Measurements from ENCODE around the gene KPNA5.

The KPNA5 gene

DNA sequence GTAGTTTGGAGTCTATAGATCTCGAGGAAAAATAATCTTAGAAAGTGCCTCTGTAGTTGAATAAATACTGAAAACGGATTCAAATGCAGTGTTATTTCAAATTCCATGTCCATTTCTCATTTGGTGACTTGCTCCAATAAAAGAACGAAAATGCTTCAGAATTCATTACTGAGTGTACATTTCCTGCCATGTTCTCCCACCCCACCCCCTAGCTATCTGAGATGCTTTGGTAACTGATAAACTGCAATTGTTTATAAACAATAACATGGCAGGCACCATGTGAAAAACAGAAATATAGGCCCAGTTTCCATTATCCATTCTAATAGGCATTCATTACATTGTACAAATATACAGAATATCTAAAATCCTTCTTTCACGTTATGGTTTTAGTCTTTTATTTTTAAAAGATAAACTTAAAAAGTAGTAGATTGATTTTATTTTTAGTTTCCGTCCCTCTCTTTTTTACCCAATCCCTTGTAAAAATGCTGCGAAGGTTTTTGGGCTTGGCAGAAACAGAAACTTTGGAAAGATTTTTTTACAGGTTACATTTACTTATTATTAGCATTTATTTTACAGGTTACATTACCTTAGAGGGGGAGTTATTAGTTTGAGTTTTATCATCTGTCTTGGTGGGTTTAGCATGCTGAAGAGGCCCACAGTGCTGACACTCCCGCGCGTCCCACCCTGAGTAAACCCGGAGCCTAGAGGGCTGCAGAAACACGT lies 83.1 kb downstream of the KPNA5 start:
- 46% methylated on average over 7 of the region's 11 CpGs for WGBS
- Histone ChIP-seq H3K23ac (ENCODE audit: low read length in 2 of 2) (no peak overlapping the region), H3K4ac (ENCODE audit: low read depth in 1 of 2, low read length in 2 of 2) (no peak overlapping the region), H3K4me1 (ENCODE audit: control insufficient read depth, insufficient read depth, low read depth, low read length) (peaks cover 12% of the 10 kb centered on the region), H2BK5ac (ENCODE audit: low read depth, low read length, poor library complexity, severe bottlenecking) (no peak overlapping the region), H4K8ac (ENCODE audit: low read length) (peak overlapping the region; percentile 71), H3K14ac (ENCODE audit: low read length in 2 of 2) (no peak overlapping the region), H3K4me3 (ENCODE audit: insufficient read depth in 1 of 2, low read depth in 1 of 2, low read length in 2 of 2) (peak overlapping the region in 1 of 2 experiments; percentile 80), H3K36me3 (ENCODE audit: control insufficient read depth in 1 of 2, insufficient read depth in 2 of 2, low read depth in 1 of 2, low read length in 2 of 2) (no peaks in the 10 kb centered on the region), H2BK120ac (ENCODE audit: low read depth, low read length) (no peak overlapping the region), H3K27me3 (ENCODE audit: control insufficient read depth in 1 of 2, insufficient read depth in 1 of 2, low read length in 2 of 2) (peaks cover 13 to 17% of the 10 kb centered on the region in 2 experiments), H2AFZ (ENCODE audit: low read depth, low read length) (peak overlapping the region; percentile 81), H2BK12ac (ENCODE audit: low read length in 2 of 2) (no peak overlapping the region), H3K18ac (ENCODE audit: low read depth in 1 of 2, low read length in 2 of 2) (no peak overlapping the region), H4K91ac (ENCODE audit: low read length) (no peak overlapping the region), H3K9ac (ENCODE audit: low read length) (no peak overlapping the region), H2BK15ac (ENCODE audit: low read depth, poor library complexity, severe bottlenecking) (no peak overlapping the region), H3K79me1 (replicated peaks; ENCODE audit: low read length, poor library complexity, severe bottlenecking) (no peaks in the 10 kb centered on the region), H3K9me3 (ENCODE audit: control insufficient read depth, low read length) (no peaks in the 10 kb centered on the region), H3K27ac (ENCODE audit: low read length, poor library complexity, severe bottlenecking) (no peak overlapping the region), H3K4me2 (ENCODE audit: low read length, poor library complexity, severe bottlenecking) (peak overlapping the region; percentile 92), H2AK5ac (ENCODE audit: low read length, severe bottlenecking) (no peak overlapping the region)
- DNase-seq = no peak

DNA sequence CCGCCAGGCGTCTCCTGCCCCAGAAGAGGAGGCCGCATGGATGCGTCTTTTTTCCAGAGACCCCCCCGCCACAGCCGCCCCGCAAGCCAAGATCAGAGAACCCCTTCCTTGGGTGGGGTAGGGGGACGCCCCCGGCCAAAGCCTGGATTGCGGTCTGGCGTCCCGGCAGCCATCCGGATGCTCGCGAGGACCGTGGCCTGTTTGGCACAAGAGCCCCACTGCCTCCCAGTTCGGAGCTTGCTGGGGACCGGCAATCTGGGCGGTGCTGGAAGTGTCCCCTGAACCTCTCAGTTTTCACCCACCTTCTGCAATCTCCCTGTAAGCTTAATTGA lies 83.6 kb downstream of the KPNA5 start:
- Histone ChIP-seq H3K4me1 (ENCODE audit: control insufficient read depth, insufficient read depth, low read depth, low read length) (peaks cover 12% of the 10 kb centered on the region), H3K36me3 (ENCODE audit: control insufficient read depth in 1 of 2, insufficient read depth in 2 of 2, low read depth in 1 of 2, low read length in 2 of 2) (no peaks in the 10 kb centered on the region), H2BK120ac (ENCODE audit: low read depth, low read length) (no peak overlapping the region), H3K4me3 (ENCODE audit: insufficient read depth in 1 of 2, low read depth in 1 of 2, low read length in 2 of 2) (peak overlapping the region; percentile 62 to 80), H3K9me3 (ENCODE audit: control insufficient read depth, low read length) (no peaks in the 10 kb centered on the region), H2BK15ac (ENCODE audit: low read depth, poor library complexity, severe bottlenecking) (no peak overlapping the region), H4K8ac (ENCODE audit: low read length) (peak overlapping the region; percentile 71), H2BK12ac (ENCODE audit: low read length in 2 of 2) (no peak overlapping the region), H3K23ac (ENCODE audit: low read length in 2 of 2) (no peak overlapping the region), H3K18ac (ENCODE audit: low read depth in 1 of 2, low read length in 2 of 2) (no peak overlapping the region), H3K4ac (ENCODE audit: low read depth in 1 of 2, low read length in 2 of 2) (no peak overlapping the region), H3K14ac (ENCODE audit: low read length in 2 of 2) (peak overlapping the region in 1 of 2 experiments; percentile 35), H4K91ac (ENCODE audit: low read length) (no peak overlapping the region), H3K9ac (ENCODE audit: low read length) (peak overlapping the region; percentile 58), H3K79me1 (replicated peaks; ENCODE audit: low read length, poor library complexity, severe bottlenecking) (no peaks in the 10 kb centered on the region), H3K27me3 (ENCODE audit: control insufficient read depth in 1 of 2, insufficient read depth in 1 of 2, low read length in 2 of 2) (peaks cover 13 to 17% of the 10 kb centered on the region in 2 experiments), H2AK5ac (ENCODE audit: low read length, severe bottlenecking) (no peak overlapping the region), H2AFZ (ENCODE audit: low read depth, low read length) (peak overlapping the region; percentile 81), H2BK5ac (ENCODE audit: low read depth, low read length, poor library complexity, severe bottlenecking) (no peak overlapping the region), H3K27ac (ENCODE audit: low read length, poor library complexity, severe bottlenecking) (no peak overlapping the region), H3K4me2 (ENCODE audit: low read length, poor library complexity, severe bottlenecking) (peak overlapping the region; percentile 92)
- peak; percentile 10 for DNase-seq
- 9% methylated on average over 18 of the region's 19 CpGs for WGBS

DNA sequence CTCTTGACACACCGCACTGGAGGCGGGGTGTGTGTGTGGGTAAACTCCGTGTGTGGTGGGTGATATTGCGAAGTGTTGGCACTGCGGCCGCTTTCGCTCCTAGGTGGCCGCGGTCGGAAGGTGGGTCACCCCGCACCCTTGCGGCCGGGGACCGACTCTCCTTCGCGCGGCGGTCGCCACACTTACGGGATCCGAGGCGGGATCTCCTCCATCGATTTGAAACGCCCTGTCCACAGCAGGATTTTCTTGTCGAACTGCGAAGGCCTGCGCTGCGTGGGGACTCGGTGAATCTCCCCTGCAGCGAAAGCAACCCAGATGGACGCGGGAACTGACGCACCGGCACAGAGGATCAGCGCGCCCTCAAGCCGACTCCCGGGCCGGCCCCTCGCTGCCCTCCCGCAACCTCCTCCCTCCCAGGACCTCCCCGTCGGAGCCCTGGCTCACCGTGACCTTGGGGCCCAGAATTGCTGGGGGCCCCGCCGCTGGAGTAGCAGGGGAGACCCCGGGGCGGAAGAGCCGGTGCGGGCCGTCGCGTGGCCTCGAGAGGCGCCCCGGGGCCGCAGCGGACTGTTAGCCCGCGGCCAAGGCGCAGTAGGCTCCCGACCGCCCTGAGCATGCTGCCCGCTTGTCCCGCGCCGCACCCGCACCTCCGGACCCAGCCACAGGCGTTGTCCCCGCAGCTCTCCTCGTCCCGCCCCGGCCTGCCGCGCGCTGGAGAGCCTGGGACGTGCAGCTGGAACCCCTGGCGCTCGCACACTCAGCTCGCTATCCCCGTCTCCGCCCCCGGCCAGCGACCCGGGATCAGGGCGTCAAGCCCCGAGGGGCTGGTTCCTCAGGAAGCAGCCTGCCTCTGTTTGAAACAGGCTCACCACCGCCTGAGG lies 84.2 kb downstream of the KPNA5 start, which contains the start of gene FAM162B:
TSS of gene FAM162B (minus strand) at position 759 of the 881 bp plus-strand sequence. CDS start at position 616, 143 bp downstream.
- Histone ChIP-seq H3K23ac (ENCODE audit: low read length in 2 of 2) (peak within 1 kb of the TSS in 1 of 2 experiments; percentile 46), H3K36me3 (ENCODE audit: control insufficient read depth in 1 of 2, insufficient read depth in 2 of 2, low read depth in 1 of 2, low read length in 2 of 2) (no peaks in the 10 kb centered on the region), H3K4me3 (ENCODE audit: insufficient read depth in 1 of 2, low read depth in 1 of 2, low read length in 2 of 2) (peak within 1 kb of the TSS; percentile 62 to 80), H3K9ac (ENCODE audit: low read length) (peak within 1 kb of the TSS; percentile 58), H3K4me1 (ENCODE audit: control insufficient read depth, insufficient read depth, low read depth, low read length) (peaks cover 12% of the 10 kb centered on the region), H2BK5ac (ENCODE audit: low read depth, low read length, poor library complexity, severe bottlenecking) (no peak within 1 kb of the TSS), H3K4me2 (ENCODE audit: low read length, poor library complexity, severe bottlenecking) (peak within 1 kb of the TSS; percentile 92), H3K14ac (ENCODE audit: low read length in 2 of 2) (peak within 1 kb of the TSS in 1 of 2 experiments; percentile 35), H2BK120ac (ENCODE audit: low read depth, low read length) (peak within 1 kb of the TSS; percentile 69), H3K4ac (ENCODE audit: low read depth in 1 of 2, low read length in 2 of 2) (no peak within 1 kb of the TSS), H3K18ac (ENCODE audit: low read depth in 1 of 2, low read length in 2 of 2) (peak within 1 kb of the TSS; percentile 59), H3K79me1 (replicated peaks; ENCODE audit: low read length, poor library complexity, severe bottlenecking) (no peaks in the 10 kb centered on the region), H3K27me3 (ENCODE audit: control insufficient read depth in 1 of 2, insufficient read depth in 1 of 2, low read length in 2 of 2) (peaks cover 13 to 17% of the 10 kb centered on the region in 2 experiments), H2BK12ac (ENCODE audit: low read length in 2 of 2) (peak within 1 kb of the TSS in 1 of 2 experiments; percentile 23), H2AFZ (ENCODE audit: low read depth, low read length) (peak within 1 kb of the TSS; percentile 81), H2AK5ac (ENCODE audit: low read length, severe bottlenecking) (no peak within 1 kb of the TSS), H2BK15ac (ENCODE audit: low read depth, poor library complexity, severe bottlenecking) (no peak within 1 kb of the TSS), H3K27ac (ENCODE audit: low read length, poor library complexity, severe bottlenecking) (no peak within 1 kb of the TSS), H3K9me3 (ENCODE audit: control insufficient read depth, low read length) (no peaks in the 10 kb centered on the region), H4K91ac (ENCODE audit: low read length) (peak within 1 kb of the TSS; percentile 78), H4K8ac (ENCODE audit: low read length) (peak within 1 kb of the TSS; percentile 71)
- WGBS = under 1% methylated on average over 78 of the region's 89 CpGs
- peak; percentile 44 for DNase-seq

Data from mesenchymal stem cell (in vitro differentiated cells and primary cell).